NCI-H2196 (cell line): ENCODE data around the gene MAN1A1.
A peak's percentile ranks its signal among the peaks of the same experiment; 100 is the strongest.
"Not testable (repeated sequence)": the region's sequence is repeated elsewhere in the genome, so short reads cannot be mapped to it uniquely, and the experiment has no call there.

Experiments used
- DNase-seq: peaks from one replicate; lab custom pipeline; 2025; ENCODE audit not compliant: unreplicated experiment; lab: John Stamatoyannopoulos, UW

Gene MAN1A1

DNA sequence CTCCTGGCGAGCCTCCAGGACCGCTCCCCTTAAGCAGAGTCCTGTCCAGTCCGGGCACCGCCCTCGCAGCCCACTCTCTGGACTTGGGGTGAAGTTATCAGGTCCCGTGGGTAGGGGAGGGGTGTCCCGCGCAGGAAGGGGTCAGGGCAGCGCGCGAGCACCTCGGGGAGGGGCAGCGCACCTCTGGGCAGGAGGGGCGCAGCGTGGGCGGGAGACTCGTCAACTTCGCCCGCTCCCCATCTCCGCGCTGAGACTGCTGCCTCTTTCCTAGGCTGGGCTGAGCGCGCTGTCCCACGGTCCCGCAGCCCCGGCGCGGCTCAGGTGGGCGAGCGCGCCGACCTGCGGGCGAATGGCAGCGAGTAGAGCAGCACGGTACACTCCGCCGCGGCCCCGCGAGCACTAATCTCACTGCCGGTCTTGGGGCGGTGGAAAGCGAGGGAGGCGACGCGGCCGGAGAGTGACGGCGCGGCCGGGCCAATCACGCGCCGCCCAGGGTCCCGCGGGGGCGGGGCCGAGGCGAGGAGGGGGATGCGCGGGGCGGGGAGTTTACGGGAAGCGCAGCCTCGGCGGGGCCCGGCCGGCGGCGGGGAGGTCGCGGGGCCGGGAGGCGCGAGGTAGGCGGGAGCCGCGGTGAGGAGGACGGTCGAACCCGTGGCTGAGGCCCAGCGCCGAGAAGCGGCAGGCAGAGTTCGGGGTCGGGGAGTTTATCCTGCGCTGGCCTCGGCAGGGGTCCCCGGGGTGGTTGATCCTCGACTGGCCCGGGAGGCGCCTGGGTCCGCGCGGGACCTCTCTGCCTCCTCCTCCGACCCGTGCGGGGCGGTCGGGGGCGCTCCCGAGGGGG, at the start of gene MAN1A1:
MAN1A1 (minus strand) TSS at position 401 of the 841 bp plus-strand sequence. CDS start 696 bp downstream, outside the sequence.
- DNase-seq, result peak; percentile 42

DNA sequence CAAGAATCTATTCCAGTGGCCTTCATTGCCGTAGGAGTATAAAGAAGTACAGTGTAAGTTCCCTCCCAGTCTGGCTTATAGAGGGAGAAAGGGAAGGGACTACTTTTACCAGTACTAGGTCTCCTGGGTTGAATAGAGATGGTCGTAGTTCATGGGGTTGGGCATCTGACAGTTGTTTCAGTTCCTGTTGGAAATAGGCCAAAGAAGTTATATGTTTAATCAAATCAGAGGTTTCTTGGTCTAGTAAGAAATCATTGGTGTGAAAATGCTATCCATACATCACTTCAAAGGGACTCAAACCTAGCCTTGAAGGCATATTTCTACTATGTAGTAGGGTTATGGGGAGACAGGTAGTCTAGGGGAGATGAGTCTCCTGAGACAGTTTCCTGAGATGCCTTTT, 45.6 kb upstream of the MAN1A1 start:
- DNase-seq, result no peak

DNA sequence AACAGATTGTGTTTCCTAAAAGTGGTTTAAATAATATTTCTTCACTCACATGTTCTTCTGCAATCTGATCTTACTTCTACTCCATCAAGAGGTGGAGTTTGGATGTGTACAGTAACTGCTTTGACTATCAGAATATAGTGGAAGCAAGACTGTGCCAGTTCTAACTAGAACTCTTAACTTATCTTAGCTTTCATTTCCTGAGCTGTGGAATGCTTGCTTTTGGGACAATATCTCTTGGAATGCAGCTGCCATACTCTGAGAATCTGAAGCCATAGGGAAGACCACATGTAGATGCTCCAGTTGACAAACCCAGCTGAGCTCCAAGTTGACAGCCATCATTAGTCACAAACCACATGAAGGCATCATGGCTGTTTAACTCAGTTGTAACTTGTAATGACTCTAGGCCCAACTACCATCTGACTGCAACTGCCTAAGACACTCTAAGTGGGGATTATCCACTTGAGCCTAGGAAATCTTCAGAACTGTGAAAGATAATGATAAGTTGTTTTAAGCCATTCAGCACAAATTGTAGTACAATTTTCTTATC, 40.8 kb upstream of the MAN1A1 start:
- DNase-seq, result no peak

DNA sequence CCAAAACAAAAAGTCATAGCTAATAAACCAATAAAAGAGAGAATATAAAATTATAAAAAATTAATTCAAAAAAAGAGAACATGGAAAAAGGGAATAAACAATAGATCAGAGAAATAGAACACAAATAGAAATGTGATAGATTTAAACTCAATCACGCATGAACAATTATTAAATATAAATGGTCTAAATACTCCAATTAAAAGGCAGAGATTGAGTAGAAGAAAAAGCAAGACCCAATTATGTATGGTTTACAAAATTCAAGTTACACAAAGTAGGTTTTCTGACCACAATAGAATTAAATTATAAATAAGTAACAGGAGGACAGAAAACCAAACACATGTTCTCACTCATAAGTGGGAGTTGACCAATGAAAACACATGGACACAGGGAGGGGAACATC, 36.4 kb upstream of the MAN1A1 start:
- DNase-seq, result no peak

DNA sequence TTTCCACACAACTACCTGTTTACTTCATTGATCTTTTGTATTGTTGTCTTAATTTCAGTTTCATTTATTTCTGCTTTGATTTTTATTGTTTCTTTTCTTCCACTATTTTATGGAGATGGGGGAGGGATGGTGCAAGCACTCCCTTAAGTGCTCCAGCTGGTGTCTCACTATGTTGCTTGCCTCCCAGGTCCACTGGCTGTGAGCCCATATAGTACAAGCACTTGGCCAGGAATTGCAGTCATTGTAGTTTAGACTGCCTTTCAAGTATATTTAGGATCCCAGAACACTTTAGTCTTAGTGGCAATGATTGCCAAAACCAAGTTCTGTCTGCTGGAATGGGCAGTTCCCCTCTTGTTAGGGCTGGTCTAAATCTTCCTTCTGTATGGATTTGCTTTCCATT, 34.9 kb upstream of the MAN1A1 start:
- no peak for DNase-seq

DNA sequence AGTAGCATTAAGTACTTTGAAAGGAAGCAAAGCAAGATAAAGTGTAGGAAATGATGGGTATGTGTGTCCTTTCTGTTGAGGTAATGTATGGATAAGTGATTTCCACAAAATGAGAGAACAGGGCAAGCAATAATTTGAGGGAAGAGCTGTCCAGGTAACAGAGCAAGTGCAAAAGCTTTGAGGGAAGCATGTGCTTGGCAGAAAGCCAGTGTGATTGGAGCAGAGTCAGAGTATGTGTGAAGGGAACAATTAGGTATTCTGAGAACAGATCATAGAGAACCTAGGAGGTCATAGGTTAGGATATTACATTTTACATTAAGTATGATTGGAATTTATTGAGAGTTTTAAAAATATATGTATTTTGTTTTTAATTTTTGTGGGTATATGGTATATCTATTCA, 30.2 kb upstream of the MAN1A1 start:
- no peak for DNase-seq

DNA sequence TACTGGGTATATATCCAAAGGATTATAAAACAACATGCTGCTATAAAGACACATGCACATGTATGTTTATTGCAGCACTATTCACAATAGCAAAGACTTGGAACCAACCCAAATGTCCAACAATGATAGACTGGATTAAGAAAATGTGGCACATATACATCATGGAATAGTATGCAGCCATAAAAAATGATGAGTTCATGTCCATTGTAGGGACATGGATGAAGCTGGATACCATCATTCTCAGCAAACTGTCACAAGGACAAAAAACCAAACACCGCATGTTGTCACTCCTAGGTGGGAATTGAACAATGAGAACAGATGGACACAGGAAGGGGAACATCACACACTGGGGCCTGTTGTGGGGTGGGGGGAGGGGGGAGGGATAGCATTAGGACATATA, 27.5 kb upstream of the MAN1A1 start:
- not testable (repeated sequence) for DNase-seq

DNA sequence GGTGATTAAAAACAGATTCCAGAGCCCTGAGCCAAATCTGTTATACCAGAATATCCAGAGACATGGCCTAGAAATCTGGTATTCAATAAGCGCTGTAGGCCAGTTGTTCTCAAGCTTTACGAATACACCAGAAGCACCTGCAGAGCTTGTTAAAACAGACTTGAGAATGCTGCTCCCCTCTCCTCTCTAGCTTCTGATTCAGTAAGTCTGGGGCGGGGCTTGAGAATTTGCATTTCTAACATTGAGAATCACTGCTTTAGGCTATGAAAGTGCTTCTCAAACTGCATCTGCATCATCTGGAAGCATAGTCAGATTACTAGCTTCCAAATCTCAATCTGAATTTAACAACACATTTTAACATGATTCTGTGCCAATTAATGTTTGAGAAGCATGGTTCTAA, 20.5 kb upstream of the MAN1A1 start:
- no peak for DNase-seq

DNA sequence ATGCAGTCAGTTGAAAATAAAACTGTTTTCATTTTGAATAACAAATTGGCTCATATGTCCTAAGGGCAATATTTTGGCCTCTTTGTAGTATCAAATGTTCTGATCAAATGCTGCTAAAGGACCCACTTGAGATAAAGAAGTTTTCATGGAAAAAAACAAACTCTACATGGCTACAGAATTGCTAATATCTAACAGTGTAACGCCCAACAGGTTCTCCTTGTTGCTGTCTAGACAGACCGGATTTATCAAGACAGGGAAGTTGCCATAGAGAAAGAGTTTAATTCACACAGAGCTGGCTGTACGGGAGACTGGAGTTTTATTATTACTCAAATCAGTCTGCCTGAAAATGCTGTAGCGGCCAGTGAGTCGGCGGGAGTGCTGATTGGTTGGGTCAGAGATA, 19.4 kb upstream of the MAN1A1 start:
- DNase-seq, result no peak

DNA sequence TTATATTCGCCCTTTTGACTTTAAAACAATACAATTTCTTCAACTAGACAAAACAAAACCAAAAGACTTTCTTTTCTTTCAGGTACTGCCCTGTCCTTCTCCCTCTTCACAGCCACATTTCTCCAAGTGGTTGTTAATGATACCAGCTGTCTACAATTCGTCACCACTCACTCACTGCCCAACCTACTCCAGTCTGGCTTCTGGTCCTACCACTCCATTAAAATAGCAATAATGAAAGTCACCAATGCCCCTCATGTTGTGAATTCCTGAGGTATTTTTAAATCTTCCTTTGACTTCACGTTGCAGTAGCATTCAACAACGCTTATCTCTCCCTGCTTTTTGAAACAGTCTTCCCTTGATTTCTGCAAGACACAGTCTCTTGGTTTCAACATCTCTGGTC, 11.6 kb upstream of the MAN1A1 start:
- DNase-seq, result no peak

DNA sequence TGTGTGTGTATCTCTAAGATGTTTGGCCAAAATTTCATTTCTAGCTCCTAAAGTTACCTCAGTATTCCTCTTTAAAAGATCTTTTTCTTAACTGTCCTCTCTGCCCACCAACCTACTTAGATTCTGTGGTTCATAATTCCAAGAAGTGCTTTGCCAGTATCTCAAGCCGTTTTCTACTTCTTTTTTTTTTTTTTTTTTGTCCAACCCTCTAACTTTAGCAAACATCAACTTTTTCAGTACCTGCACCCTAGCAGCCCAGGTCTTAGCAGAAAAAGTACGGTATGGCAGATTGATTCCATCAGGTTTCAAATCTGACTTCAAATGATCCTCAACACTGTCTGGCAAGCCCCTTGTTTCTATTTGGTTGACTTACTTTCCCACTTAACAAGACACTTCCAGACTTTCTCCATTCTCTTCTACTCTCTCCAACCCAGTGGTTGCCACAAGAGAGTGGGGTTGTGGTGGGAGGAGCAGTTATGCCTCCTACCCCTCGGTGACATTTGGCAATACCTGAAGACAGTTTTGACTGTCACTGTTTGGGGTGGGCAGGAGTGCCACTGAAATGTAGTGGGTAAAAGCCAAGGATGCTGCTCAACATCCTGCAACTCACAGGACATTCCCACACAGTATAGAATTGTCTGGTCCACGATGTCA, 10.8 kb upstream of the MAN1A1 start:
- DNase-seq, result no peak

DNA sequence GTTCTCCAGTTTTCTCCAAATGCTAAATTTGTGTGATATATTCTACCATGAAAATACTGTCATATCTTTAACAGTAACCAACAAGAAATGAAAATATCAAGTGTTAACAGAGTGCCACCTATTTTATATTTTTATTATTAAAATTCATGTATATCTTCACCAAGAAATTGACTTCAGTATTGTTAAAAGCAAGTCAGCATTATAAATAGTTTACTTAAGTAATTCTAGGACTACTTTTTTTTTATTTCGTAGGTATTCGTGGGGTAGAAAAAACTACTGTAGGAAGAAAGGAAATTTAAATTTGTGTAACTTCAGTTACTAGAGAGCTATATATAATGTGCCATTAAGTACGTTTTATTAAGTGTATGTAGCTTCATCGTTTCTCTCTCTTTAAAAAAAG, 6.3 kb upstream of the MAN1A1 start:
- no peak for DNase-seq

DNA sequence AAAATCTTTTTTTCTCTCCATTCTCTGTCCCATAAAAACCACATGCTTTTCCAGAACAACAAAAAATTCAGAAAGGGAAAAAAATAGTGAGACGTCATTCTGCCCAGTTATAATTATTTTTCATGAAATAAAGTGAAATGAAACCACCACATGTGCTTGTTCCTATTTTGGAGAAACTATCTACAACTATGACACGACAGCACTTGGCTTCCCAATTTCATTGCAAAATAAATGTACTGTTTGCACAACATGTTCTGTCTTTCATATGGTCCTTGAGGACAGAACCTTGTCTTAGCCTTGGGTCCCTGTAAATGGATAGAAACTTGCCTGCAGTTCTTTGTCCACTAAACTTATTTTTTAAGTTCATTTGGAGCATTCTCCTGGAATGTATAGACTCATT, 5.6 kb upstream of the MAN1A1 start:
- no peak for DNase-seq

DNA sequence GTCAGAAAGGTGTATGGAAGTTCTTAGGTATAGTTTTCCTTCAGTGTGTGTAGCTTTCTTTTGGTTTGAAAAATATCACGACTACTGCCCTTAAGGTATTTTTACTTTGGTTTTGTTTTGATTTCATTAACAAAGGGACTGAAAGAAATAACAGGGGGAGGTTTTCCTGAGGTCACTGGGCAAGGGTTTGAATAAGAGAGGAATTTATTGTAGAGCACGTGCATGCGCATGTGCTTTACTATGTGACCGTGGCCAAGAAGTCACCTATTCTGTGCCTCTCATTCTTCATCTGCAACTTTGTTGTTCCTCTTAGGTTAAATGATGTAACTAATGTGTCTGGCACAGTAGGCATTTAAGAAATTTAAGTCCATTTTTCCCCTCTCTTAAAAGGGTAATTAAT, 4.1 kb upstream of the MAN1A1 start:
- no peak for DNase-seq

DNA sequence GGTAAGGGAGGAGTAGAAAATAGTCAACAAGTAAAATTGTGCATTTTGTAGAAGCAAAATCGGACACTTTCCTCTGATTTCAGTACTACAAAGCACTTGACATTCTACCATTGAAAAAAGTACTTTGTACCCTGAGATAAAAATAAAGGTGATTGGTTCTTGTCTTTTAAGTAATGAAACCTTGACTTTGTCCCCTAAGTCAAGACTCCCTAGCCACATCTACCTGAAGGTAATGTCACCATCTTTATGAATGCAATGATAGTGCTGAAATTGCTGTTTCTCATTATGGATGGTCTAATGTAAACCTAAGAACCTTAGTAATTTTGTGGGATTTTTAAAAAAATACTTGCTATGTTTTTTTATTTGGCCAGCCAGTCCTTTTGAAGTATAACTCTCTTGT, 2.4 kb upstream of the MAN1A1 start:
- DNase-seq, result no peak

DNA sequence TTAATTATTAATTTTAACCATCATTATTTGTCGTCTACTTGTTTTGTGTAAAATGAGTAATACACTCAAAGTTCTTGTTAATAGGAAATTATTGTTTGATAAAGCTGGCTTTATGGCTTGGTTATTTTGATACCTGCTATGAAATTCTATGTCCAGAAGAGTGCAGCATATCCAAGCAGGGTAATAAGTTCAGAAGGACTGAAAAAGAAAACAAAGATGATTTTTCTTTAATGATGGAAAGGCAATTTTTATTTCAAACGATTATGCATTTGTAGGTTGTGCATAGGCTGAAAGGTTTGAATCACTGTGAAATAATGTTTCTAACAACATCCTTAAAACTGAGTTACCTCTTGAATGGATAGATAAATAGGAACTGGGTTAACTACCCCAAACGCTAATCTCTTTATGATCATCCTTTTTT, 1.4 kb upstream of the MAN1A1 start:
- DNase-seq, result no peak

DNA sequence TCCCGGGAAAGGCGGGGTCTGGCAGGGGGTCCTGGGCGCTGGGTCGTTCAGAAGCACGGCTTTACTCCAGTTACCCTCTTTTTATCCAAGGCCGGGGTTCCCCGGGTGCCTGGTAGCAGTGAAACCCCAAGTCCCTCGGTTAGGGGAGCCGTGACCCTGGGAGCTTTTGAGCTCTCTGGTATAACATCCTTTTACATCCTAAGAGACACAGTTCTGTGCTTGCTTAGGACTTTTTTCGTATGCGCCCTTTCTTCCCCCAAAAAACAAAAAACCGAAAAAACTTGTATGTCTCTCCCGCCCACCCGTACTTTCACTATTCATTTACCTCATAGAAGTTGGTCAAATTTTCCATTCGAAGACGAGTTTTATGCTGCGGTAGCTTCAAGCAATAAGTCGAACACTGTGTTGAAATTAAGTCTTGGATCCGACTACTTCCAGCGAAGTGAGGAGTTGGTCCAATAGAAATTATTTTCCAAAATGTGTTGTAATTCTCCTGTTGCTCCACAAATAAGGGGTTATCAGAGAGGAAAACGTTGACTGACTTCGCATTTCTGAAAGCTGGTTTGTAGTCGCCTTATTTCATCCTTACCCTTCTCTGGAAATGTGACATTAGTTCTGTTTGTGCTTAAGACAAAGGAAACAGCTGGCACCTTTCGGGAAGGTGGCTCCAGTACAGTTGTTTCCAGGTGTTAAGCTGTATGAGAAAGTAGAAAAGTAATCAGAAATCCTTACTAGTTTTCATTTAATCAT, 816 bp upstream of the MAN1A1 start:
- DNase-seq, result peak; percentile 10

DNA sequence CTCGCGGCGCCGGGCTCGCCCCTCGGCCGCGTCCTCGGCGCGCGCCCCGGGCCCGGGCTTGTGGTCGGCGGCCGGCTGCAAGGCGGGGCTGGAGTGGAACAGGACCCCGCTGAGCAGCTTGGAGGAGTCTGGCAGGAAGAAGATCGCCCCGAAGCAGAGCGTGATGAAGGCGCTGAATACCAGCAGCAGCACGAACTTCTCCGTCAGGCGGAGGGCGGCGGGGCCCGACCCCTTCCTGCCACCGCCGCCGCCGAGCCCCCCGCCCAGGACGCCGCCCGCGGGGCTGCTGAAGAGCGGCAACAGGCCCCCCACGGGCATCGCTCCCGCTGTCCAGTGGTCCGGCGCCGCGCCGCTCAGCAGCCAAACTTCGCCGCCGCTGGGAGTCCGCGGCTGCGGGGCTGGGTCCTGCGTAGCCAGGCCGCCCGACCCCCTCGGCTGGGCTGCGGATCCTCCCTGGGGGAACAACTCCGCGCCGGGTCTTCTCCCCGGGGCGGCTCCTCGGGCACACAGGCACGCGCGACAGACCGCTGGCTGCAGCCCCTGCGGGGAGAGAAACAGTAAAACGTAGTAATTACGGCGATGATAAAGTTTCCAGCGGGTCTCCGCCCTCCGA, 707 bp downstream of the MAN1A1 start:
- DNase-seq, result no peak

DNA sequence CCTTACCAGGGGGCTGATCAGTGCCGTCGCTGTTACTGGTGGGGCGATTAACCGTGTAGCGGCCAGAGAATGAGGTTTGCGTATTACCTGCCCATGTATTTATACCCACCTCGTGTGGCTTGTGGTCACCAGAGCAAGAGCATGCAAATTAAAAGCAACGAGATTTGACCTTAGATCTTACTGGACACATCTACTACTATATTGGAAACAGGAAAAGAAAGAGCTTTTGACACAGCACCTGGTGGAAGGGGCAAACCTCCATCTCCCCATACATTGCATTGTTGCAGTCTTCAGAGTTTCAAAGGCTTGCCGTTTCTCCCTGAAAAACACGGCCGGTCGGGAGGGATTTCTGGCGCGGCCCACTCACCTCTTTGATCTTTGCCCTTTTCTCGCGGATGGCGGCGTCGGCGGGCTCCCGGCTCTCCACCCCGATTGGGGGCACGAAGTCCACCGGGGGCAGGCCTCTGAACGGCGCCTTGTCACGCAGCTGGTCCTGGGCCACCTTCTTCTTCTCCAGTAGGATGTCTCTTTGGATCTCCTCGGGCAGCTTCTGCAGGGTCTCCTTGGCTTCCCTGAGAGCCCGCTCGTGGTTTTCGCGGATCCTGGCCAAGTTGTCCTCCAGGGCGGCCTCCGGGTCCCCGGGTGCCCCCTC, 1.3 kb downstream of the MAN1A1 start:
- DNase-seq, result no peak

DNA sequence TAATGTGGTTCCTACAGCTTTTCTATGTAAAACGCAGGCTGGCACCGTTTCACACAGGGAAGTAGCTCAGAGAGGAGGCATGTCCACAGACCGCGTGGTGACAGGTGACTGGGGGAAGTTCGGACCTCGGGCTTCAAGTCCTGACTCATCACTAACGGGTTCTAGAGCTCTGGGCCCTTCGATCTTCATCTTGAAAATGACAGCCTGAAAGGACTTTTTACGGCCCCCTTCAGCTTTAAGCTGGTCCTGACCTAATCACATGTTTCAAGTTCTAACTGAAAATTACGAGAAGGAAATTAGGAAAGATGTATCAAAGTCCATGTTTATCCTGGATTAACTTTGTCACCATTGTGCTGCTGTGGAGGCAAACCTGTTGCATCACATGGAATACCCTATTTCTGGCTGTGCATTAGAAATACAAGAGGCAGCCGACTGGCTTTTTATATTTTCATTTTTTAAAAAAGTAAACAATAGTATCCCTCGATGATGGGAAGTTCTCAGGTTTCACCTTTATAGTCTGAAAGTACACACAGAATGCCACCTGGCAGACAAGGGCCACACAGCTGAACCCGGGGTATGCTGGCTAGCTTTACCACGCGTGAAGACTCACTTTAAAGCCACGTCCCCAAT, 2.0 kb downstream of the MAN1A1 start:
- DNase-seq, result no peak
